Ramos (cell line): ENCODE data around the gene LGALS13.
"Not testable (repeated sequence)": the region's sequence is repeated elsewhere in the genome, so short reads cannot be mapped to it uniquely, and the experiment has no call there.

Experiments used
- in situ Hi-C: fragments of 300-500 bp; cut with MboI; formaldehyde crosslinking; loops from one replicate; pipeline ENCODE4 v1.14.3; 2022; ENCODE audit warnings: low sequenced_read_pairs; ENCODE audit not compliant: unreplicated experiment

The LGALS13 gene

DNA sequence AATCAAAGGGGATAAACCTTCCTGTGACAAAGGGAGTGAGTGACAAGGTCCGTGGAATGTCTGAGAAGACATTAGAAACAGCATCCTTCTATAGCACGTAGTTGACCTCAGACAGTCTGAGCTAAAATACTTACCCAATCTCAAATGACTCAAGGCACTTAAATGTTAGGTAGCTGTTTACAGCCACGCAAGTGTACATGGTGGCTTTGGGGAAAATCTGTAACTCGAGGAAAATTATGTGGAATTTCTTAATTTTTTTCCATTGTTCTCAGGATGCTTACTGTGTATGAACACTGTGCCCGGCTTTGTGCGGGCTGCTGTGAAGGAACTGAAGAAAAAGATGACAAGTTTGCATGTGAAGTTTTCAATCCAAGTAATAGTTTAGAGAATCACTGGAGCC is 5.2 kb downstream of the LGALS13 start:
- in situ Hi-C loops = no loop called here

DNA sequence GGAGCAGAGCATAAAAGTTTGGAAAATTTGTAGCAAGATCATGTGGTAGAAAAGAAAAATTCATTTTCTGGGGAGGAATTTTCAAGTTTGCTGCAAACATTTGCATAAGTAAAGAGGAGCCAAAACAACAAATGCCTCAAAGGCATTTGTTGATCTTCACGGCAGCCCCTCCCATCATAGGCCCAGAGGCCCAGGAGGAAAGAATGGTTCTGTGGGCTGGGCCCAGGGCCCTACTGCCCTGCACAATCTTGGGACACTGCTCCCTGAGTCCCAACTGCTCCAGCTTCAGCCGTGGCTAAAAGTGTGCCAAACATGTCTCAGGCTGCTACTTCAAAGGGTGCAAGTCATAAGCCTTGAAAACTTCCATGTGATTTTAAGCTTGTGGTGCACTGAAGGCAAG is 11.3 kb downstream of the LGALS13 start:
- in situ Hi-C loops = no loop called here

DNA sequence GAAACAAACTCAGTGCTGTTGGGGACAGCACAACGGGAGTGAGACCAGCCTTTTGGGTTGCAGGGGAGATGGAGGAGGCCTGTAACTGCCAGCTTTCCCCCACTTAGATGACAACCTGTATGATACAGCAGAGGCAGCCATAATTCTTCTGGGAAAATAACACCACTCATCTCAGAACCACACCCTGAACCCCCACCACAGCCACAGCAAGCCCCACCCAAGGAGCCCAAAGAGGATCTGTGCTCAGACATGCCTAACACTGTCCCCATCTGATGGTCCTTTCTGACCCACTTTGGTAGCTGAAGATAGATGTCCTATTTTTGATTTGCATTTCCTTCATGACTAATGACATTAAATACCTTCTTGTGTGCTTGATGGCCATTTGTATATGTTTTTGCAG is 15.4 kb downstream of the LGALS13 start:
- in situ Hi-C loops = no loop called here

DNA sequence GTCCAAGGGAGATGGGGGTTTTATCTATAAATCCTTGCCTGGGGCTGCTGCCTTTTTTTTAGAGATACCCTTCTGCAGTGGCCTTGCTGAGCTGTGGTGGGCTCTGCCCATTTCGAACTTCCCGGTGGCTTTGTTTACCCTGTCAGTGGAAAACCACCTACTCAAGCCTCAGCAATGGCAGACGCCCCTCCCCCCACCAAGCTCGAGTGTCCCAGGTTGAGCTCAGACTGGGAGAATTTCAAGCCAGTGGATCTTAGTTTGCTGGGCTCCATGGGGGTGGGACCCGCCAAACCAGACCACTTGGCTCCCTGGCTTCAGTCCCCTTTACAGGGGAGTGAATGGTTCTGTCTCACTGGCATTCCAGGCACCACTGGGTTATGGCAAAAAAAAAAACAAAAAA is 21.6 kb downstream of the LGALS13 start:
- in situ Hi-C loops = no loop called here

DNA sequence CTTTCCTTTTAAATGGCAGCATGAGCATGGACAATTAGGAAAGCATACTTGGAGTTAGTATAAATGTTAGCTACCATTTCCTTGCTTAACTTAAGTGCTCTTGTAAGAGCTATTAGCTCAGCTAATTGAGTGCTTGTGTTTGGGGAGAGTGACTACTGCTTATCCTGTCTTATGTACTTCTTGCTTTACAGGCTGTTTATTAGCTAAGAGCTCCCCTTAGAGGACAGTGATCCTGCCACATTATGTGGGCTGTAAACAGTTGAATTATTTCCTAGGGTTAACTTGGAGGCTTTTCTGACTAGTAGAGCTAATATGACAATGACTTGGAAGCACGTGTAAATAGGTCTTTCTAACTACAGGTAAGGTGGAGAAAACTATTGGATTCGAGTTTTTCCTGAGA is 25.3 kb downstream of the LGALS13 start:
- in situ Hi-C loops = not testable (repeated sequence)

DNA sequence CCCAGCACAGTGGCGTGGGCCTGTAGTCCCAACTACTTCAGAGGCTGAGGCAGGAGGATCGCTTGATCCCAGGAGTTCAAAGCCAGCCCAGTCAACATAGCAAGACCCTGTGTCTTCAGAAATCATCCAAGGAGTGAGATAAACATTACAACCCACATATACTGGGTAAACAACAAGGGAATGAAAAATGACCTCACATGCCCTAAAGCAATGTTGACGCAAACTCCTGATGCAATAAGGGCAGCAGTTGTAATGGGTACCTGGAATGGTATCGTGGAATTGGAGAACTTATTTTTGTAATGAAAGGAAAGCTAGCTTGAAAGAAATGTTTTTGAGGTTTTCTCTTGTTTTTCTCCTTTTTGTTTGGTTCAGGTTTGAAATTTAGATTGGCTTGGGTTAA is 28.9 kb downstream of the LGALS13 start:
- in situ Hi-C loops = no loop called here

DNA sequence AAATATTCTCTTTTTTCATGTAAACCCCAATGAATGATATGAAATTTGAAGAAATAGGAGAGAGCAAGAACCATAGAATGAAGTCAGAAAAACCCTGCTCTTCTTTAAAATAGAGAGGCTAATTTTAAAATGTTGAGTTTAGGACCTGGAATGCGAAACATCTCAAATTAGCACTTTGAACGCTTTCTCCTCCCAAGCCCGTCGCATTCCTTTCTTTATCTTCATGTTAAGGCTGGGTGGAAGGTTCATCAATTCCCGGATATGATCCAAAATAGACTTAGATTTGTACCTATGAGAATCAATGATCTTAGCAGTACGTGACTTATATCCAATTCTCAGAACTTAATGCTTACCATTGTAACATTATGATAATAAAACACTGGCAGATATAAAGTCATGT is 29.3 kb downstream of the LGALS13 start:
- in situ Hi-C loops = no loop called here

DNA sequence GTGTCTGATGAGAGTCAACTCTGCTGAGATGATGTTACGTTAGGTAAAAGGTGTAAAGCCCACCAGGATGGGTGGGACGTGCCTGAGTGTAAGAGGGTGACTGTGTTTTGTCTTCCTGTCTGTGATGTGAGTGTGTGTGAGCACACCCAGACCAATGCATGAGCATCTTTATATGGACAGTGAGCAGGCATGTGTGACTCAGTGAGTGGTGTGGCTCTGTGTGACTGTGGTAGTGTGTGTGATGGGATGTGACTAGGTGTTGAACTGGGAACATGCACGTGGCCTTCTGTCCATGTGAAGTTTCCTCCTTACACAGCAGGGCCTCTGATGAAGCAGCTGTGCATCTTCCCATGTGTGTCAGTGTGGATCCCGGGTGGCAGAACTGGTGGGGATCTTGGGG is 35.6 kb downstream of the LGALS13 start:
- in situ Hi-C loops = no loop called here

DNA sequence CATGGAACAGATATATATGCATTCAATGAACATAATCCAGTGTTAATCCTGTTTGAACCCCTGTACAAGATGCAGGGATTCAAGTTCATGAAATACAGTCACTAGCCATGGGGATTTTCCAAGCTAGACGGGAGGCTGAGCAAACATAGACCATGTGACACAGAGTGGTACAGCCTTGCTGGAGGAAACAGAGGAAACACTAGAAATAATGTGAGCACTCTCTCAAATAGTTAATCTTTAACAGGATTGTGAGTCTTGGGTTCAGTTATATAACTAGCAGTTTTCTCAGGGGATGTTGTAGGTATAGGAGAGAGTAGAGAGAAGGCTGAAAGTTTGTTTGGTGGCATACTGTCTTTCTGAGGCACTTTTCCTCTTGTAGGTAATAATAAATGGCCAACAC is 39.4 kb downstream of the LGALS13 start:
- in situ Hi-C loops = no loop called here

DNA sequence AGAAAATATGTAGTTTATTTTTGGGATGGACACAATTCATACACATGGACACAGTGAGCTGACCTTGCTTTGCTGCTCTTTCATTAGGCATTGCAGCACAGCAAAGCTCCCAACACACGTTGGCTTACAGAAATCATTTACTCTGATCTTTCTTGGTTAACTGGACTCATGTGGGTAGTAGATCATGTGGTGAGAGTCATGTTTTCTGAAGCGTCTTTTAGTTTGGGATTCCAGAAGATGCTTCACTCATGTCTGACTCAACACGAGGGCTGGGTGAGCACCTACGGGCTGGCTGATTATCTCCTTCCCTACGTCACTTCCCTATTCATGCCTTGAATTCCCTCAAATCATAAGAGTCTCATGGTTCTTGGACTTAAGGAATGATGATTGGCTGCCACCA is 41.3 kb downstream of the LGALS13 start:
- in situ Hi-C loops = no loop called here

DNA sequence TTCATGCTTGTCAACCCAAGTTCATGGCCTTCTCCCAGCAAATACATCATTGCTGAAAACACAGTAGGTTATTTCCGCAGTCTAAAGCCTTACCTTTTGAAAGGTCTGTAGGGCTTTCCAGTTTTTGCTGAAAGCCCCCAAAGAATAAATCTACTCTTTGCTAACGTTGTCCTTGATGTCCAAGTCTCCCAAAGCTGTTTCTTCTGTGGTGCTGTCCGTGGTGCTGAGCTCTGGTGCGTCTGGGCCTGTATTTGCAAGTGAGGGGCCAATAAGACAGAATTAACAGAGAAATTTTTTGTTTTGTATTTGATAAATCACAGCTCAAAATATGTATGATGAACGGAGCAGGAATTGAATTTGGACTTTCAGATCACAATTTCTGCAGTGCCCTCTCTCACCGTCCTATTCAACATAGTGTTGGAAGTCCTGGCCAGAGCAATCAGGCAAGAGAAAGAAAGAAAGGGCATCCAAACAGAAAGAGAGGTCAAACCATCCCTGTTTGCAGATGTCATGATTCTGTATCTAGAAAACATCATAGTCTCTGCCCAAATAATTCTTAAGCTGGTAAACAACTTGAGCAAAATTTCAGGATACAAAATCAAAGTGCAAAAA is 43.6 kb downstream of the LGALS13 start:
- in situ Hi-C loops = no loop called here

DNA sequence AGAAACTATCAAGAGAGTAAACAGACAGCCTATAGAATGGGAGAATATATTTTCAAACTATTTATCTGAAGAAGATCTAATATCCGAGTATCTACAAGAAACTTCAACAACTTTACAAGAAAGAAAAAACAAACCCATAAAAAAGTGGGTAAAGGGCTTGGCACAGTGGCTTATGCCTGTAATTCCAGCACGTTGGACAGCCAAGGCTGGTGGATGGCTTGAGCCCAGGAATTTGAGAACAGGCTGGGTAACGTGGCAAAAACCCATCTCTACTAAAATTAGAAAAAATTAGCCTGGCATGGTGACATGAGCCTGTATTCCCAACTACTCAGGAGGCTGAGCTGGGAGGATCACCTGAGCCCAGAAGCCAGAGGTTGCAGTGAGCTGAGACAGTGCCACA is 45.6 kb downstream of the LGALS13 start:
- in situ Hi-C loops = no loop called here

DNA sequence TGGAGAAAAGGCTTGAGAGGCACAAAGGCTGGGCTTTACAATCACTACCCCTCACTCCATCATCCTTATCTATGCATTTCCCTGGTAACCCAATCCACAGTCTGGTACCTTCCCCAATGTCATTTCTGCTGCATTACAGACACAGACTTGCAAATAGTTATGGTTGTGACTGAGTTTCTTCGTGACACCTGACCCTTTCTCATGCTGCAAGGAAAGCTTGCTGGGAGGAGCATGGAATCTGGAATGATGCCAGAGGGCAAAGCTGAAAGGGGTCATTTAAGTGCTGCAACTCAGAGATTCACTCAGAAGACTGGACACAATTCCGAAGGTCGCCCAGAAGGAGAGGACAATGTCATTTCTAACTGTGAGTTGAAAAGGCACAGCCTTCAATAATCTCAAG is 53.3 kb downstream of the LGALS13 start, which contains the start of gene LGALS16:
Gene LGALS16 (plus strand): TSS at position 301 of the 400 bp plus-strand sequence. CDS start 49 bp downstream, at position 350.
- in situ Hi-C loops = no loop called here
